Umbilical cord (tissue), 2 donors: ENCODE measurements around the gene FHDC1. TPM values are rescaled to one million over a fixed set of nuclear protein-coding genes. Genes with fewer than 3 reads are reported as not detected.

ENCODE experiments used
- DNase-seq: peaks from one replicate; pipeline ENCODE4 v3.0.0-alpha.2; 2015; ENCODE audit warnings: low spot score
- total RNA-seq: library from RNA; depleted of rRNA; stranded (reverse); fragments of >200 nt; gene quantifications from one replicate; pipeline ENCODE4 v1.2.3, GENCODE V29; 2014; ENCODE audit warnings: low replicate concordance; ENCODE audit not compliant: insufficient read depth

Gene FHDC1
- total RNA-seq, 1 donor from 2014 or later, result 2.6 TPM

- DNase-seq, result no peak
Measured at GRCh38 chr4:152981278-152981677, 45.2 kb downstream of the FHDC1 start.

- DNase-seq, result no peak
Measured at GRCh38 chr4:152981842-152982241, 45.7 kb downstream of the FHDC1 start.

DNA sequence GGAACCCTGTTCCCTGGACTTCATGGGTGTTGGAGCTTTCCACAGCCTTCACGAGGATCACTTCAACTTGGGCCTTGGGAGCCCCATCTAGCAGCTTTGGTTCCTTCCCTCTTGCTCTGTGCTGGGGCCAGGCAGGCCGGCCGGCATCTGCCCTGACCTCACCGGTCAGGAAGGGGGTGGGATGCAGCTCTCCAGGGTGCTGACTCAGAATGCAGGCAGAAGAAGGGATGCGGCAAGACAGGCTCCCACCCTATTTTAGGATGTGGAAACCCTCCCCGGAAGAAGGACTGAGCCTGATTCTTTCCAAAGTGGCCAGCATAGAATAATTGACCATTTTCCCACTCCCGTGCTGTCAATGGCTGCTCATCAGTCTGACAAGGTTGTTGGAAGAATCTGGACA is 47.1 kb downstream of the FHDC1 start:
- no peak for DNase-seq

GRCh38 chr4:152983774-152984411 is 47.8 kb downstream of the FHDC1 start:
- DNase-seq, result no peak

- DNase-seq, result no peak
Measured at GRCh38 chr4:152988721-152989553, 52.8 kb downstream of the FHDC1 start.

DNA sequence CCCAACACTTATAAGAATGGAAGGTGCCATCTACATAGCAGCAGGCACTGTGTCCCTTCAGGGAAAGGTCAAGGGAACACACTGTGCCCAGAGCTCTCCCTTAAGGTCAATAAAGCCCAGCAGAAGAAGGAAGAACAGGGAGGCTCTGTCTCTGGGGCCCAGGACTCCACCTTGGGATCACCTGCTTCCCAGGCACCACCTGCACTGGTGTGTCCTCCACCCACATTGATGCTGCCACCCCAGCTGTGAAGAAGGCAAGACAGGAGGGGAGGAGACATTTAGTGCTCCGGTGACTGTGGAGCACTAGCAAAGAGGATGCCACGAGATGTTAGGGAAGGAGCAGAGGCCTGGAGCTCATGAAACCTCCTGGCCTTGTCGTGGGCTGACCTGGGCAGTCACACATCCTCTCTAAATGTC is 53.4 kb downstream of the FHDC1 start:
- DNase-seq, result no peak

GRCh38 chr4:152990471-152991131 is 54.5 kb downstream of the FHDC1 start:
- no peak for DNase-seq

- no peak for DNase-seq
Measured at GRCh38 chr4:152991398-152991797, 55.3 kb downstream of the FHDC1 start.

- no peak for DNase-seq
Measured at GRCh38 chr4:152992027-152992426, 55.9 kb downstream of the FHDC1 start.

GRCh38 chr4:152992466-152992865 is 56.3 kb downstream of the FHDC1 start:
- DNase-seq, result no peak

DNA sequence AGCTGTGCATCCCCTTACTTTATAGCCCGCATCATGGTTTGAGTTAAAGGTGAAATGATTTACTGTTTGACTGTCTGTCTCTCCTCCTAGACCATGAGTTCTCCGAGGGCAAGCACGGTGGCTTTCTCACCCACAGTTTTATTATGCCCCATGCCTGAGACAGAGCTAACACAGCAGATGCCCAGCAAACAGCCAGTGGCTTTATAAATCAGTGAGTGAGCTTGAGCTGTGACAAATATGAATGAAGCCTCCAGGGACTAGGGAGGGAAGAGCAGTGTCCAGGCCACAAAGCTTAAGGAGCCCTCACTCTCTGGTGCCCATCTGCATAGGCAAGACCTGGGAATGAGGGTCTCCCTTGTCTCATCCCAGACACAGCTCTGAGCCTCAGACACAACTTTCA is 57.9 kb downstream of the FHDC1 start:
- DNase-seq, result no peak

DNA sequence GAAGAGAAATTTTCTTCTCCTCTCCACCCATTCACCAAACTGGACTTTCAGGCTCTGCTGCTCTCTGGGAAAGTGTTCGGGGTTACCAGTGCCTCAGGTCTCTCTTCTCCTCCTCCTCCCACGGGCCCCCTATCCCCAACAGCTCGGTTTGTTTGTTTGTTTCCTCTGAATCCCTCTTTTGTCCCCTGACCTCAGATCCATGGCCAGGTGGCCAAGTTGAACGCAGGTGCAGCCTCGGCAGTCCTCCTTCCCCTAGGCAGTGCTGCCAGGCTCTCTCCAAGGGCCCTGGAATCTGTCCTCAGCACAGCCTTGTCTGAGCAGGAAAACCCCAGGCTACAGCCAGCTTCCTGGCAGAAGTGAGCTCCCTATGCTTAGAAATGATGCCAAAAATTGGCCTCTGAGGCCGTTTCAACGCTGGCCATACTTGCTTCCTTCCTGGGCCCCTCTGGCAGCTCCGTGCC is 60.0 kb downstream of the FHDC1 start:
- DNase-seq, result peak; percentile 50

GRCh38 chr4:152996672-152997071 is 60.5 kb downstream of the FHDC1 start:
- no peak for DNase-seq

- no peak for DNase-seq
Measured at GRCh38 chr4:152997288-152997687, 61.2 kb downstream of the FHDC1 start.

- peak; percentile 21 for DNase-seq
Measured at GRCh38 chr4:152997771-152998487, 61.8 kb downstream of the FHDC1 start.

GRCh38 chr4:152998861-152999260 is 62.7 kb downstream of the FHDC1 start:
- no peak for DNase-seq

DNA sequence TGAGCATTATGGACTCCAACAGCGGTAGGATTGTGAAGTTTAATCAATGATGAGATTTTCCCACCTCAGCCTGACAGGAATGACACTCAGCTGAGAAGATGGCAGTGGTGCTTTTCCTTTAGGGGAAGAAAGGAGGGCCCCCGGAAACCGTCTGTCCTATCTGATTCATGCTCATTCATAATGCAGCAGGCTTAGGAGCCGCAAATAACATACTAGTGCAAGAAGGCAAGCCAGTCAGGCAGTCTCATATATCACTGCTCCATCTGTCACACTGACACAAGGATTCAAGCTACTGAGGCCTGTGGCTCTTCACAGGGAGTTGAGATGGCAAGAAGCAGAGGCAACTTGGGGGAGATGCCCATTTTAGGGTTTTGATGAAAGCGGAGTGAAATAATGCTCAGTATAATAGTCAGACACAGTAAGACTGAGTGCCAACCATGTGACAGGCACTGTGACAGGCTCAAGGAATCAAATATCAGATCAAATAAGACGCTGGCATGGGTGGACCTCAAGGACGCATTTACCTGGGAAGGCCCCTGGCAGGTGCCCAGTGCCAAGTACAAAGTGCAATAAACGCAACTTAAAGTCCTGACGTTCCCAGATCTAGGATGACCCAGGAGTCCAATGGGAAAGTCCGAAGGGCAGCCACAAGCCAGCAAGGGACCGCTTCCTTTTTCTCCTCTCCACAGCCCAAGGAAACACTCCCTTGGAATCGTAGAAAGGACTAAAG is 63.4 kb downstream of the FHDC1 start:
- DNase-seq, result peak; percentile 75

DNA sequence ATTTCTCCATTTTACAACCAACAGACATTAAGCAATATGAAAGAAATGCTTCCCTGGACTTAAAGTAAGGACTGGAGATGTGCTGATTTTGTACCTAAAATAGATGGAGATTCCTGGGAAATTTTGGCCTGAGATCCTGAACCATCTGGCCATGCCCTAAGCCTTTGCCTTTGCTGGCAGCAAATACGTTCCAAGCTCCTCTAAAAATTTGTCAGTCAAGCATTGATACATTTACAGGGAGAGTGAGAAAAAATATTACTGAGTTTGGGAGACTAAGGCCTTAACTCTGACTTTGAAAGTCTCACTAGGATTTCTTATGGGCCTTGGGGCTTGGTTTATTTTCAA is 63.9 kb downstream of the FHDC1 start:
- DNase-seq, result peak; percentile 23

DNA sequence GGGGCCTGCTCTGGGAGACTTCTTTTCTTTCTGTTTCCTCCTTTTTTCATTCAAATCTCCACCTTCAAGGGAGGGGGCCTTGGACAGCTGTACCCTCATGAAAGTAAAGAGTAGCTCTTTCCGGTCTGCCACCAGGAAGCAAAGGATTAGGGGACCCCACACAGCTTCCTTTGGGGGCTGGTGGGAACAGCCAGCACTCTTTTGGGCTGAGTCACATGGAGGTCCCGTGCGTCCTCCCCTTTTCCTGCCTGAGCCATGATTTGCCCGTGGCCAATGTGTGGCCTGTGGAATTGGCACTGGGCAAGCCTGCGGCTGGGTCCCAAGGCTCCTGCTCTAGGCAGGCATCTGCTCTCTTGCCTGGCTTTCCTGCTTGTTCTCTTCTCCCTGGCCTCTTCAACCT is 65.5 kb downstream of the FHDC1 start:
- no peak for DNase-seq

- no peak for DNase-seq
Measured at GRCh38 chr4:153002110-153002509, 66.0 kb downstream of the FHDC1 start.
